ENCODE measurements around the gene USP46.

GRCh38 chr4:52600275-52600674, 58.8 kb downstream of the USP46 start:
- TF ChIP-seq CTCF (IDR thresholded peaks at IDR 0.05; ENCODE audit: insufficient read depth, low read length) = no peak
- TF ChIP-seq SPI1 (IDR thresholded peaks at IDR 0.05; ENCODE audit: borderline replicate concordance, low read depth) = no peak

Measured in HL-60 (cell line).